GM12878 (cell line): Measurements from ENCODE around the gene CELSR1.

ENCODE experiments used
- DPF2 ChIP-seq: fragments of 450-650 bp; IDR thresholded peaks from 2 replicates; pipeline ENCODE4 v1.6.1; 2017; ENCODE audit warnings: mild to moderate bottlenecking
- GABPA ChIP-seq: IDR thresholded peaks from 2 replicates; pipeline ENCODE4 v1.6.1; 2014; ENCODE audit warnings: antibody characterized with exemption, low read depth, mild to moderate bottlenecking, inconsistent platforms
- MEF2A ChIP-seq: IDR thresholded peaks from 2 replicates; pipeline ENCODE4 v1.6.1; 2011; ENCODE audit warnings: low read depth, mild to moderate bottlenecking, low read length, moderate library complexity; ENCODE audit not compliant: insufficient read depth
- NFIC ChIP-seq: IDR thresholded peaks from 2 replicates; pipeline ENCODE4 v1.6.1; 2012; ENCODE audit warnings: low read depth, mild to moderate bottlenecking, inconsistent platforms, low read length, moderate library complexity
- POLR2A ChIP-seq: IDR thresholded peaks from 2 replicates; pipeline ENCODE4 v1.6.1; 2011; ENCODE audit warnings: low read depth, mild to moderate bottlenecking, low read length
- SMC3 ChIP-seq: IDR thresholded peaks from 2 replicates; pipeline ENCODE4 v1.6.1; 2011; ENCODE audit warnings: low read length, improper control_type of control experiment, borderline replicate concordance
- STAT3 ChIP-seq: IDR thresholded peaks from 2 replicates; pipeline ENCODE4 v1.6.1; 2011; ENCODE audit warnings: low read depth, low read length, improper control_type of control experiment
- TAF1 ChIP-seq: IDR thresholded peaks from 2 replicates; pipeline ENCODE4 v1.6.1; 2011; ENCODE audit warnings: mild to moderate bottlenecking, low read depth, low read length, borderline replicate concordance
- TARDBP ChIP-seq: IDR thresholded peaks from 2 replicates; pipeline ENCODE4 v1.6.1; 2016; ENCODE audit warnings: borderline replicate concordance
- TF ChIP-seq, protein P1 (sequence below), 3 experiments: IDR thresholded peaks in 2 of 3; conservative IDR thresholded peaks in 1 of 3; 2 replicates each; pipeline ENCODE4 v1.5.1; 2011; ENCODE audit warnings: low read depth in 3 of 3, low read length in 3 of 3, mild to moderate bottlenecking in 3 of 3, control low read depth in 2 of 3, moderate library complexity in 2 of 3, inconsistent platforms in 1 of 3, mixed read lengths in 1 of 3; ENCODE audit not compliant: control insufficient read depth in 2 of 3, insufficient read depth in 1 of 3; ENCODE audit errors: extremely low read depth in 1 of 3

DNA sequence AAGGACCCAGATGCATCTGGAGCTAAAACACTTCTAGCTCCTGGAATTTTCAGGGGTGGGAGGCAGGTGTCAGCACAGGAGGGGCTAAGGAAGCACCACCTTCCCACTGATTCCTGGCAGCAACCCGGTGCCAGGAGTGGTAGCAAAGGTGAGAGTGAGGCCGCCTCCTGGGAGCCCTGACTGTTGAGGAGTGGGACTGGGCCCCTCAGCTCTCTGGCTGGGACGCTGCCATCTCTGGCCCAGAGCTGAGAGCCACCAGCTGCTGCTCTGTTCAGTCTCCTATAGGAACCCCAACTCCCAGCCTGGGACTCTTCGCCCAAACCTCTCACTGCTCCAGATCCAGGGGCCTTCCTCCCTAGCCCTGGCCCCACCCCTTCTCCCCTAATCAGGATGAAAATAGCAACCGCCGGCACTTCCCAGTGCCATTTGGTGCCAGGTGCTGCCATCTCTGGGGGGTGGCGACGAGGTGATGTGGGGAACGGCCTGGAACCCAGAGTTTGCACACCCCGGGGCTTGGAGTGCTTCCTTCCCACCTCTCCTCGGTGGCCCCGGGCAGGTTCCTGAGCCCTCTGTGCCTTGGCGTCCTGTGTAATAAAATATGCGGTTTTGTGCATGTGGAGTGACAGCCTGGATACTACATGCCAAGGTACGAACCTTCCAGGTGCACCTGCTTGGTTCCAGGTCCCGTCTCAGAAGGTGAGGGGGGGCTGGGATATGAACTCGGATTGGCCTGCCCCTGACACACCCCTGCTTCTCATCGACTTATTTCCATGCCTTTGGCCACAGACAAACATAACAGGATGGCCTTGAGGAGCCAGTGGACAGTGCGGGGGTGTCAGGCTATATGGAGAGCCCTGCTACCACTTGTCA lies 35.7 kb upstream of the CELSR1 start:
- TF ChIP-seq GABPA (no peak), STAT3 (no peak), SMC3 (no peak), NFIC (no peak), TARDBP (no peak), TAF1 (no peak), DPF2 (no peak), MEF2A (no peak), POLR2A (no peak)
- TF ChIP-seq, protein P1, sequence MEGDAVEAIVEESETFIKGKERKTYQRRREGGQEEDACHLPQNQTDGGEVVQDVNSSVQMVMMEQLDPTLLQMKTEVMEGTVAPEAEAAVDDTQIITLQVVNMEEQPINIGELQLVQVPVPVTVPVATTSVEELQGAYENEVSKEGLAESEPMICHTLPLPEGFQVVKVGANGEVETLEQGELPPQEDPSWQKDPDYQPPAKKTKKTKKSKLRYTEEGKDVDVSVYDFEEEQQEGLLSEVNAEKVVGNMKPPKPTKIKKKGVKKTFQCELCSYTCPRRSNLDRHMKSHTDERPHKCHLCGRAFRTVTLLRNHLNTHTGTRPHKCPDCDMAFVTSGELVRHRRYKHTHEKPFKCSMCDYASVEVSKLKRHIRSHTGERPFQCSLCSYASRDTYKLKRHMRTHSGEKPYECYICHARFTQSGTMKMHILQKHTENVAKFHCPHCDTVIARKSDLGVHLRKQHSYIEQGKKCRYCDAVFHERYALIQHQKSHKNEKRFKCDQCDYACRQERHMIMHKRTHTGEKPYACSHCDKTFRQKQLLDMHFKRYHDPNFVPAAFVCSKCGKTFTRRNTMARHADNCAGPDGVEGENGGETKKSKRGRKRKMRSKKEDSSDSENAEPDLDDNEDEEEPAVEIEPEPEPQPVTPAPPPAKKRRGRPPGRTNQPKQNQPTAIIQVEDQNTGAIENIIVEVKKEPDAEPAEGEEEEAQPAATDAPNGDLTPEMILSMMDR (IDR thresholded peaks at IDR 0.05 in 2 of 3, conservative IDR thresholded peaks at IDR 0.05 in 1 of 3; ENCODE audit: control insufficient read depth in 2 of 3, extremely low read depth in 1 of 3, insufficient read depth in 1 of 3, low read depth in 3 of 3, low read length in 3 of 3), result no peak
